Measurements from ENCODE around the gene NDRG4. TPM values are rescaled to one million over a fixed set of nuclear protein-coding genes. Genes with fewer than 3 reads are reported as not detected.
"Not testable (repeated sequence)": the region's sequence is repeated elsewhere in the genome, so short reads cannot be mapped to it uniquely, and the experiment has no call there.

Gene NDRG4
- total and polyA plus RNA-seq, 4 donors: 5.3 to 18.7 (median 14.2) TPM

DNA sequence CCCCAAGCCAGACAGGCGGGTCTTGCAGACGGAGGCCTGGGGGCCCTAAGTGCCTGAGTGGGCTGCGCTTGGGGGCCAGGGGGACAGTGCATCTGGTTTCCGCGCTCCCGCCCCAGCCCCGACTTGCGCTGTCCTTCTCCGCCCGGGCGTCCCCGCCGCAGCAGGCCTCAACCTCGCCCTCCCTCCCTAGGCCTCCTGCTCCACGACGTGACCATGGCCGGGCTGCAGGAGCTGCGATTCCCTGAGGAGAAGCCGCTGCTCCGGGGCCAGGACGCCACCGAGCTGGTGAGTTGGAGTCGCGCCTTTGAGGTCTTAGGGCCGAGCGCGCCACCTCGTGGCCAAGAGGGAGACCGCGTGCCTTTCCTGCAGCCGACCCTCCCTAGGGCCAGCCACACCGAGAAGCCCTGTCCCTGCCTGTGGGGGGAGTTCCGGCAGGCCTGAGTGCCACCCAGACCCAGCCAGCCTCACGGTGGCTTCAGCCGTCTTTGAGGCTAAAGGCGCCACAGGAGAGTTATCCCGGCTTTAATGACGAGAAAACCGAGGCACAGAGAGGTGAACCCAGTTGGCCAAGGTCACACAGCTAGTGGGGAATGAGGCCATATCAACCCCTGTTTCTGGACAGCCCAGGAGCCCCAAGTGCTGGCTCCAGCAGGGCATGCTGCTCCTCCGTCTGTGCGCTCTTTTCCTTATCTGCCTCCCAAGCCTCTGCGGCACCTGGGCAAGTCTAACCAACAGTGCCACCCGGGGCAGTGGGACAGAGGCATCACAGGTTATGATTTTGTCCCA is 12.2 kb upstream of the NDRG4 start:
- Histone ChIP-seq H3K27me3 (ENCODE audit: control insufficient read depth in 3 of 3, insufficient read depth in 3 of 3, low read length in 2 of 3) (no peaks in the 10 kb centered on the region), H3K9me3 (ENCODE audit: control insufficient read depth in 4 of 4, insufficient read depth in 3 of 4, low read length in 3 of 4) (no peaks in the 10 kb centered on the region), H3K9ac (ENCODE audit: insufficient read depth in 1 of 2, low read length in 2 of 2) (no peak overlapping the region), H3K36me3 (ENCODE audit: control insufficient read depth in 4 of 4, insufficient read depth in 4 of 4, low read length in 4 of 4) (no peaks in the 10 kb centered on the region), H3K27ac (ENCODE audit: low read depth in 1 of 2, low read length in 1 of 2) (peak overlapping the region in 1 of 2 donors; percentile 43), H3K4me1 (ENCODE audit: control insufficient read depth in 5 of 5, insufficient read depth in 5 of 5, low read length in 5 of 5) (peaks cover 0 to 5% (median 0%) of the 10 kb centered on the region in 5 donors), H3K4me3 (no peak overlapping the region)
- 21 to 22% methylated on average over 42 to 43 of the region's 43 CpGs for WGBS, 2 donors
- DNase-seq: peak; percentile 82 to 87 (median 87)
- TF ChIP-seq CTCF (IDR thresholded peaks at IDR 0.05; ENCODE audit: control extremely low read depth, extremely low read depth): peak; percentile 92
- peak; percentile 93 for ATAC-seq (ENCODE audit: insufficient read depth, low FRiP score)

DNA sequence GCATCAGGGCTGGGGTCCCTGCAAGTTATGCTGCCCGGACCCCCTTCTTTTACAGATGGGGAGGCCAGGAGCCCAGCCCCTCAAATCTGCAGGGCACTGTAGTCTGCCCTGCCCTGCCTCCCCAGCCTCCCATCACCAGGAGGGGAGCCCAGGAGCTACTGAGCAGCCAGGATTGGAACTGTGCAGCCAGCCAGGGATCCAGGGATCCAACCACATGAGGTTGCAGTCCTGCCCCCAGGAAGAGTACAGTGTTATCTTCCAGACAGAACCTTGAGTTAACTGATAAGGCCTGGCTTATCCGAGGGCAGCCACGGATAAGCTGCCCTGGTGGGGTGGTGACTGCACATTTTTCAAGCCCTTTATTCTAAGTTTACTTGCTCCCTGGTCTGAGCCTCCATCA is 11.4 kb upstream of the NDRG4 start:
- WGBS, 2 donors: 71 to 74% methylated on average over 3 of the region's 3 CpGs
- ATAC-seq (ENCODE audit: insufficient read depth, low FRiP score): no peak

DNA sequence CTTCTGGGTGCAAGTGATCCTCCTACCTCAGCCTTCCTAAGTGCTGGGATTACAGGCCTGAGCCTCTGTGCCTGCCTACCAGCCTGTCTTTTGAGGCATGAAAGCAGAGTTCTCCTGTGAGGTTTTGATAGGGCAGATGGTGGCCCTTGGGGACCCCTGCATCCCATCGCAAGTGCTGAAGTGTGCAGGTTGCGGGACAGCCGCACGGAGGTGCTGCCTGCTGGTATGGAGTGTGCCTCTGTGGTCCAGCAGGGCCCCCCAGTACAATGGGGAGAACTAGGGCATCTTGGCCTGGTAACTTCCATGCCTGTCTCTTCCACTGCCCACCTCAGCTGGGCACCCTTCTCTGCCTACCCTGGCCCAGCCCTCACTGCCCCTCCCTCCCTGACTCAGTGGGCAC is 9.9 kb upstream of the NDRG4 start:
- no peak for TF ChIP-seq CTCF (IDR thresholded peaks at IDR 0.05; ENCODE audit: control extremely low read depth, extremely low read depth)
- Histone ChIP-seq H3K9ac (ENCODE audit: insufficient read depth in 1 of 2, low read length in 2 of 2) (no peak overlapping the region), H3K9me3 (ENCODE audit: control insufficient read depth in 4 of 4, insufficient read depth in 3 of 4, low read length in 3 of 4) (no peaks in the 10 kb centered on the region), H3K27me3 (ENCODE audit: control insufficient read depth in 3 of 3, insufficient read depth in 3 of 3, low read length in 2 of 3) (peaks cover 0 to 5% (median 0%) of the 10 kb centered on the region in 3 donors), H3K36me3 (ENCODE audit: control insufficient read depth in 4 of 4, insufficient read depth in 4 of 4, low read length in 4 of 4) (no peaks in the 10 kb centered on the region), H3K4me3 (no peak overlapping the region), H3K4me1 (ENCODE audit: control insufficient read depth in 5 of 5, insufficient read depth in 5 of 5, low read length in 5 of 5) (peaks cover 0 to 5% (median 0%) of the 10 kb centered on the region in 5 donors), H3K27ac (ENCODE audit: low read depth in 1 of 2, low read length in 1 of 2) (no peak overlapping the region)
- ATAC-seq (ENCODE audit: insufficient read depth, low FRiP score): no peak
- DNase-seq: no peak
- WGBS, 2 donors: 95 to 97% methylated on average over 4 of the region's 4 CpGs

More for the DNA sequence above, 11.4 kb upstream of the NDRG4 start:
- no peak for TF ChIP-seq CTCF (IDR thresholded peaks at IDR 0.05; ENCODE audit: control extremely low read depth, extremely low read depth)
- no peaks in the 10 kb centered on the region for H3K36me3 ChIP-seq (ENCODE audit: control insufficient read depth in 4 of 4, insufficient read depth in 4 of 4, low read length in 4 of 4)
- no peak for DNase-seq
- no peak overlapping the region for H3K9ac ChIP-seq (ENCODE audit: insufficient read depth in 1 of 2, low read length in 2 of 2)
- H3K27ac ChIP-seq (ENCODE audit: low read depth in 1 of 2, low read length in 1 of 2): peak overlapping the region in 1 of 2 donors; percentile 43
- H3K4me1 ChIP-seq (ENCODE audit: control insufficient read depth in 5 of 5, insufficient read depth in 5 of 5, low read length in 5 of 5): peaks cover 0 to 5% (median 0%) of the 10 kb centered on the region in 5 donors
- no peaks in the 10 kb centered on the region for H3K27me3 ChIP-seq (ENCODE audit: control insufficient read depth in 3 of 3, insufficient read depth in 3 of 3, low read length in 2 of 3)
- no peak overlapping the region for H3K4me3 ChIP-seq
- no peaks in the 10 kb centered on the region for H3K9me3 ChIP-seq (ENCODE audit: control insufficient read depth in 4 of 4, insufficient read depth in 3 of 4, low read length in 3 of 4)

- not testable (repeated sequence) for H3K27me3 ChIP-seq (ENCODE audit: control insufficient read depth in 3 of 3, insufficient read depth in 3 of 3, low read length in 2 of 3); H3K27ac ChIP-seq (ENCODE audit: low read depth in 1 of 2, low read length in 1 of 2); H3K4me3 ChIP-seq; H3K9me3 ChIP-seq (ENCODE audit: control insufficient read depth in 4 of 4, insufficient read depth in 3 of 4, low read length in 3 of 4); H3K9ac ChIP-seq (ENCODE audit: insufficient read depth in 1 of 2, low read length in 2 of 2); ATAC-seq (ENCODE audit: insufficient read depth, low FRiP score); H3K4me1 ChIP-seq (ENCODE audit: control insufficient read depth in 5 of 5, insufficient read depth in 5 of 5, low read length in 5 of 5); H3K36me3 ChIP-seq (ENCODE audit: control insufficient read depth in 4 of 4, insufficient read depth in 4 of 4, low read length in 4 of 4); DNase-seq
- WGBS, 2 donors: 92 to 94% methylated on average over 8 of the region's 8 CpGs
These were observed 9.4 kb upstream of the NDRG4 start for GRCh38 chr16:58490539-58490938.

Measured in lung (tissue), 12 donors.